ENCODE measurements around the gene USP22.
"Not testable (repeated sequence)": the region's sequence is repeated elsewhere in the genome, so short reads cannot be mapped to it uniquely, and the experiment has no call there.

USP22 gene

DNA sequence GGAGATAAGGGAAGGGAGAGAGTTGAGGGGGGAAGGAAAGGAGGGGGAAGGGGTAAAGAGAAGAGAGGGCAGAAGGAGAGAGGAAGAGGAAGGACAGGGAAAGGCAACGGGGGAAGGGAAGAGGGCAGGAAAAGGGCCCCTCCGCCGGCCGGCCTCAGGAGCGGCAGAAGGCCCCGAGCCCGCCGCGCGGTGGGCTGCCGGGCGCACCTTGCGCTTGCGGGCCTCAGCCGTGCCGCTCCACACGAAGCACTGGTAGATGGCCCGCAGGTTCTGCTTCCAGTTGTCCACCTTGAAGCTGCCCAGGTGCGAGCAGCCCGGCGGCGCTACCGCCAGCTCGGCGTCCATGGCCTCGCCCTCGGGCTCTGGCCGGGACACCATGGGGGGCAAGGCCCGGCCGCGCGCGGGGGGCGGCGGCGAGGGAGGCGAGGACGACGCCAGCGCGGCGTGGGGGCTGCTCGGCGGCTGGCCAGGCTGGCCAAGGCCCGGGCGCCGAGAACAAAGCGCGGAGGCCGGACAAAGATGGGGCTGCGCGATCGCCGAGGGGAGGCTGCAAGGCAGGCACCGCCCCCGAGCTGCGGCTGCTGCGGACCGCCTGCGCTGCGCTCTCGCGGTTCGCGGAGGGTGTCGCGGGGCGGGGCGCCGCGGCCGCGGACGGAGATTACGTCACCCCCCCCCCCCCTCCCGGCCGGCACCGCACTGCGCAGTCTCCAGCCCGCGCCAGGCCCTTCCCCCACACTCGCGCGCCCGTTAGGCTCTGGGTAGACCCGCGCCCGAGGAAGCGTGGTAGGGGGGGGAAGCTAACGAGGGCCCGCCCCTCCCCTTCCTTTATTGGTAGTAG lies at the start of gene USP22:
USP22 (minus strand) TSS at position 554 of the 838 bp plus-strand sequence; CDS start at position 378, 176 bp downstream.
- DNase-seq (ENCODE audit: low read depth), result no peak

DNA sequence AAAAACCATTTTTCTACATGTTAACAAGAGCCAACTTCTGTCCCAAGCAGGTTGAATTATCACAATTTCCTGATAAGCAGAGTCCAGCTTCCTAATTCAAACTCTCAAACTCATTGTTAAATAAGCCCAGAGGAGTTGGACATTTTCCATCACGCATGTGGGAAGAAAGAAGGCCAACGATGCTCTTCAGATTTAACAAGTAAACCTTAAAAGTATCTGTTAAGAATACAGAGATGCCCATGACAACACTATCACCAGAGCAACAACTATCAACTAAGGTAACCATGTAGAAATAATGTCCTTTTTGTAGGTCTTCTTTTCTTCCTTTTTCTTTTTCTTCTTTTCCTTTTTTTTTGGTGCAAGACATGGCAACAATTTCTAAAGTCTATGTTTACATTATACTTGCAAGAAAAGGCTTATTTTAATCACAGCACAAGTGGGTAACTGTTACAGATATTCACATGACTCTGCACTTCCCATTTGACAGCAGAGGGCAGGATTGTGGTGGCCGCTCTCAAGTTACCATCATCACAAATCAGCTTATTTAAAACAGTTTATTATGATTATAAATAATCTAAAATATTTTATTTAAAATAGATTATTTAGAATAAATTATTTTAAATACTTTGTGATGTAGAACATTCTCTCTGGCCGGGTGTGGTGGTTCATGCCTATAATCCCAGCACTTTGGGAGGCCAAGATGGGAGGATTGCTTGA lies 48.2 kb upstream of the USP22 start:
- DNase-seq (ENCODE audit: low read depth), result no peak

DNA sequence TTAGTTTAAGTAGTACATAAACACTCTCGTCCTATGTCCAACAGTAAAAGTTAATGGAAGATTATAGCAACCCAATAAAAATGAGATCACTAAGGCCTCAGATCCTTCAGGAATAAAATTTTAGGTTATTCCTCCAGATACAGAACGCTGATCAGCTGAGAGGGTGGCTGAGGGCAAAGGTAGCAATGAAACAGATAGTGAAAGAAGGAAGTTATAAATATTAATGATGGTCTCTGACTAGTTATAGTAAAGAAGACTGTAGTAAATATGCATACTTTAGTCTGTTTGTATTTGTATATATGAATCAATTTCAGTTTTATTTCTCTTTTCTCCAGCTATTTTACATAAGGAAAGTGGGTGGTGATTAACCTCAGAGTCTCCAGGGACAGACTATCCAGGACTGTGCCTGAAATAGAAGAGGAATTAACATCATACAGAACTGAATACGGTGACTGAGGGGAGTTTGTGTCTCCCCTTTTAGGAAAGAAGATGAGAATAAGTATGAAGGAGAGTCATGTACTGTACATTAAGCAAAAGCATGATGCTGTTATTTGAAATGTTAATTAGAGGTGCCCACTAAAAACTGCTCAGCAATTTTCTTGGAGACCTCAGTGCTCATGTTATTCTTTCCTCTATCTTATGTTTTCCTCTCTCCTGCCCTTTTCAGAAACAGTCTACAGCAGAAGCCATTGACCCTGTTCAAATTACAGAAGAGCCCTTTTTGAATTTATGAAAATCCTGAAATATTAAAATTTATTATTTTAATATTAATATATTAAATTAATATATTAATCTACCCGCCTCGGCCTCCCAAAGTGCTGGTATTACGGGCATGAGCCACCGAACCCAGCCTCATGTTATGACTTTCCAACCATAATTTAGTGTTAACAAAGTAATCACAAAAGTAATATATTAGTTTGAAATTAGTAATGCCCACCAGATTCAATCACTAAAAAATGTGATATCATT lies 47.4 kb upstream of the USP22 start:
- no peak for DNase-seq (ENCODE audit: low read depth)

- no peak for DNase-seq (ENCODE audit: low read depth)
Observed at GRCh38 chr17:21089145-21089544, 46.3 kb upstream of the USP22 start.

- no peak for DNase-seq (ENCODE audit: low read depth)
Observed at GRCh38 chr17:21085707-21086106, 42.9 kb upstream of the USP22 start.

DNA sequence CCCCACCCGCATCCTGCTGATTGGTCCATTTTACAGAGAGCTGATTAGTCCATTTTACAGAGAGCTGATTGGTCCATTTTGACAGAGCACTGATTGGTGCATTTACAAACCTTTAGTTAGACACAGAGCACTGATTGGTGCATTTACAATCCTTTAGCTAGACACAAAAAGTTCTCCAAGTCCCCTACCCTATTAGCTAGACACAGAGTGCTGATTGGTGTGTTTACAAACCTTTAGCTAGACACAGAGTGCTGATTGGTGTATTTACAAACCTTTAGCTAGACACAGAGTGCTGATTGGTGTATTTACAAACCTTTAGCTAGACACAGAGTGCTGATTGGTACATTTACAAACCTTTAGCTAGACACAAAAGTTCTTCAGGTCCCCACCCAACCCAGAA lies 42.5 kb upstream of the USP22 start:
- DNase-seq (ENCODE audit: low read depth), result not testable (repeated sequence)

GRCh38 chr17:21082001-21082436 lies 39.2 kb upstream of the USP22 start:
- DNase-seq (ENCODE audit: low read depth), result no peak

- no peak for DNase-seq (ENCODE audit: low read depth)
Observed at GRCh38 chr17:21079196-21079595, 36.4 kb upstream of the USP22 start.

GRCh38 chr17:21078016-21078780 lies 35.4 kb upstream of the USP22 start:
- DNase-seq (ENCODE audit: low read depth), result no peak

DNA sequence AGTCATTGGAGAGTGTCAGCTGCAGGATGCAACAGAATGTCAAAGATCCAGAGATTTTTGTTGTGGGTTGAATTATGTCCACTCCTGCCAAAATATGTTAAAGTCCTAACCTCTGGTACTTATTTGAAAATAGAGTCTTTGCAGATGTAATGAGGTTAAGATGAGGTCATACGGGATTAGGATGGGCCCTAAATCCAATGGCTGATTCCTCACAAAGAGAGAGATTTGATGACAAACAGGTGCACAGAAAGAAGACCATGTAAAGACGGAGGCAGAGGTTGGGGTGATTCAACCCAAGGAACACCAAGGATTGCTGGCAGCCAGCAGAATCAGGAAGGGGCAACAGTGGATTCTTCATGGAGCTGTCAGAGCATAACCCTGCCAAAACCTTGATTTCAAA lies 34.5 kb upstream of the USP22 start:
- no peak for DNase-seq (ENCODE audit: low read depth)

- no peak for DNase-seq (ENCODE audit: low read depth)
Observed at GRCh38 chr17:21076242-21076641, 33.4 kb upstream of the USP22 start.

DNA sequence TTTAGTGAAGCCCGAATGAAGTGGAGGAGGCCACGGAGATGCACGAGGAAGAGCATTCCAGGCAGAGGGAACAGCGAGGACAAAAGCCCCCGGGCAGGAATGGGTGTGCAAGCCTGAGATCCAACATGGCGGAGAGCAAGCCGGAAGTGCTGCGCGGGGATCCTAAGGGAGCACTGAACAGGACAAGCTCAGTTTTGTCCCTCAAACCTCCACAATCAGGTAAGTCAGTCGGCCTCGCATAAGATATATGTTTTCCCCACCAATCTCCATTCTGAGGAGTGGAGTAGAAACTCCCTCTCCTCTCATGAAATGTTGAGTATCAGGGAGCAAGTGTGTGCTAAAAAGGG lies 32.9 kb upstream of the USP22 start:
- no peak for DNase-seq (ENCODE audit: low read depth)

- DNase-seq (ENCODE audit: low read depth), result no peak
Observed at GRCh38 chr17:21072745-21073197, 30.0 kb upstream of the USP22 start.

- DNase-seq (ENCODE audit: low read depth), result no peak
Observed at GRCh38 chr17:21066394-21066793, 23.6 kb upstream of the USP22 start.

DNA sequence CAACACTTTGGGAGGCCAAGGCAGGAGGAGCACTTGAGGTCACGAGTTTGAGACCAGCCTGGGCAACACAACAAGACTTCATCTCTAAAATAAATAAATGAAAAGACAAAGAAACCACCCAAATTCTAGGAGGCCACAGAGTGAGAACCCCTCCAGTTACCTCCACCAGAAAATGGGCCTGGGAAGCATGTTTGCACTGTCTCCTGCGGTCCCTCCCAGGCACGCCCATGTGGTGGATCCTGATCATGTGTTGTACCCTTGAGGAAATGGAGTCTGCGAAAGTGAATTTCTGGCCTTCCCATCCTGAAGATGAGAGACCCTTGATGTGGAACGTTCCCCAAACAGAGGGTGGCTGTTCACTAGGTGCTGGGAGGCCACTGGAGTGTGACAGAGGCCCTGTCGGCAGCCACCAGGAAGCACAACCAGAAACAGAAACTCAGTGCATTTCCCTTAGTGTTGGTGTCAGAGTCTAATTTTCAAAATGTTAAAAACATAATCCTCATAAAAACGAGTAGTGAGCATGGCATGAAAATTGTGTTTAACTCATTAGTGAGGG lies 19.2 kb upstream of the USP22 start:
- no peak for DNase-seq (ENCODE audit: low read depth)

DNA sequence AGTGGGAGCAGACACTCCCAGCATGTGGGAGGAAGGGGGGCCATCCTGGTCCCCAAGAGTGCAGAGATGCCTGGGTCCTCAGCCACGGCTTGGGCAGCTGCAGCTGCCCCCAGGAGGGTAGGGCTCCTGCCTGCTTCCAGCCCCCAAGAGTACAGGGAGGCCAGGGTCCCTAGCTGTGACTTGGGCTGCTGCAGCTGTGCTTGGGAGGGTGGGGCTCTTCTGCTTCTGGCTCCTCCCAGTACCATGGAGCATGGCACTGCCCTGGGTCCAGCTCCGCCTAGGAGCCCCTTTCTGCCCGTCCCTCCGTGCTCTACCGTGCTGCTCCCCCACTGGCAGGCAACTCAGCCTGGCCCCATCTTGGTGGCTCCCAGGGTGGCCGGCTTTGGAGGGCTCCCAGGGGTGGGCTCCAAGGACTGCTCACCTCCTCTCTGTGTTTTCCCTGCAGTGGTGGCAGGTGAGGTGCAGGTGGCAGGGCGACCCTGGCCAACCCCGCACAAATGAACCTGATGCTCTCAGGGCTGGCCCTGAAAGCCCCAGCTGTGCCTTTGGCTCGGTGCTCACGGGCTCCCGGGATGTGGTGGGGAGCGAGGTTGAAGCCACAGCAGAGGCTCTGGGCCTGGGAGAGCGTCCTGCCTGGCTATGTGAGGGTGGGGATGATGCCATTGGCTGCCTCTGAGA lies 18.5 kb upstream of the USP22 start:
- no peak for DNase-seq (ENCODE audit: low read depth)

GRCh38 chr17:21059761-21060160 lies 16.9 kb upstream of the USP22 start:
- DNase-seq (ENCODE audit: low read depth), result no peak

DNA sequence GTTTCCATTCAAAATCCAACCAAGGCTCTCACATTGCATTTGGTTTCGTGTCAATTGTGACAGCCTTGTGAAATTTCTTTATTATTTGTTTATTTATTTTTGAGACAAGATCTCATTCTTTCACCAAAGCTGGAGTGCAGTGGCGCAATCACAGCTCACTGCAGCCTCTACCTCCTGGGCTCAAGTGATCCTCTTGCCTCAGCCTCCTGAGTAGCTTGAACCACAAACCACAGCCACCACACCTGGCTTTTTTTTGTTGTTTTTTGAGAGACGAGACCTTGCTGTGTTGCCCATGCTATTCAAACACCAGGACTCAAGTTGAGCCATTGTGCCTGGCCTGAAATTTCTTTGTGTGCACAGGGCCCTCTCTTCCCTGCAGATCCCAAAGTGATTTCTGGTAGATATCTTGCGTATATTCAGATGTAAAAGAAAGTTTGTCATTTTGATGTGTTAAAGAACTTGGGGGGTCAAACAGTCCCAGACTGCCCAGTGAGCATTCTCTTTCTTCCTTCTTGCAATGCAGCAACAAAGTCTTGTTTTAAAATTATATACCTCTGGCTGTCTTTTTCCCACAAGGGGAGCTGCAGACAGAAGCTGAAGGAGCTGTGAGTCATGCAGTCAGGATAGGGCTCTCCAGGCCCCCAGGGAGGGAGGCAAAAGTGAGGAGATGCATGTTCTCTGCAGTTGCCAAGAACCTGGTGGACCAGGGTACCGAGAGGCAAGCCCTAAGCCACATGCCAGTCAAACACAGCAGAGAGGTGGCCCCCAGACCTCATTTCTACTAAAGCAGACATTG lies 15.5 kb upstream of the USP22 start:
- no peak for DNase-seq (ENCODE audit: low read depth)

- DNase-seq (ENCODE audit: low read depth), result not testable (repeated sequence)
Observed at GRCh38 chr17:21053056-21053455, 10.2 kb upstream of the USP22 start.

DNA sequence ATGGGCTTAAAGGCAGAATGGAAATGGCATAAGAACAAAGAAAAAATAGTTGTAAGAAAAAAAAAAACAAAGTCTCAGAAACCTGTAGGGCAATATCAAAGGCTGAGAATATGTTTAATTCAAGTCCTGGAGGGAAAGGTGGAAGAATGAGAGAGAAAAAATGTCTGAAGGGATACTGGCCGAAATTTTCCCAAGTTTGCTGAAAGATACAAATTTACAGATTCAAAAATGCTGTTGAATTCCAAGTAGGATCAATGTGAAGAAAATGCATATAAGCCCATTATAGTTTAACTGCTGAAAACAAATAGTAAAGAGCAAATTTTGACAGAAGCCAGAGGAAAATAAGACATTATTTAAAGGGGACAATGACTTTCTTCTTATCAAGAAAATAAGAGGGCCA lies 6.6 kb upstream of the USP22 start:
- no peak for DNase-seq (ENCODE audit: low read depth)

Data from fibroblast of gingiva (primary cell).